GM21529 (cell line): ENCODE measurements around the gene ZNHIT3.
"Not testable (repeated sequence)": the region's sequence is repeated elsewhere in the genome, so short reads cannot be mapped to it uniquely, and the experiment has no call there.

Experiments
- ATAC-seq: cut with Tn5 transposase; IDR thresholded peaks from one replicate; pipeline ENCODE4 v1.9.1; 2021; ENCODE audit not compliant: unreplicated experiment

ZNHIT3 gene

DNA sequence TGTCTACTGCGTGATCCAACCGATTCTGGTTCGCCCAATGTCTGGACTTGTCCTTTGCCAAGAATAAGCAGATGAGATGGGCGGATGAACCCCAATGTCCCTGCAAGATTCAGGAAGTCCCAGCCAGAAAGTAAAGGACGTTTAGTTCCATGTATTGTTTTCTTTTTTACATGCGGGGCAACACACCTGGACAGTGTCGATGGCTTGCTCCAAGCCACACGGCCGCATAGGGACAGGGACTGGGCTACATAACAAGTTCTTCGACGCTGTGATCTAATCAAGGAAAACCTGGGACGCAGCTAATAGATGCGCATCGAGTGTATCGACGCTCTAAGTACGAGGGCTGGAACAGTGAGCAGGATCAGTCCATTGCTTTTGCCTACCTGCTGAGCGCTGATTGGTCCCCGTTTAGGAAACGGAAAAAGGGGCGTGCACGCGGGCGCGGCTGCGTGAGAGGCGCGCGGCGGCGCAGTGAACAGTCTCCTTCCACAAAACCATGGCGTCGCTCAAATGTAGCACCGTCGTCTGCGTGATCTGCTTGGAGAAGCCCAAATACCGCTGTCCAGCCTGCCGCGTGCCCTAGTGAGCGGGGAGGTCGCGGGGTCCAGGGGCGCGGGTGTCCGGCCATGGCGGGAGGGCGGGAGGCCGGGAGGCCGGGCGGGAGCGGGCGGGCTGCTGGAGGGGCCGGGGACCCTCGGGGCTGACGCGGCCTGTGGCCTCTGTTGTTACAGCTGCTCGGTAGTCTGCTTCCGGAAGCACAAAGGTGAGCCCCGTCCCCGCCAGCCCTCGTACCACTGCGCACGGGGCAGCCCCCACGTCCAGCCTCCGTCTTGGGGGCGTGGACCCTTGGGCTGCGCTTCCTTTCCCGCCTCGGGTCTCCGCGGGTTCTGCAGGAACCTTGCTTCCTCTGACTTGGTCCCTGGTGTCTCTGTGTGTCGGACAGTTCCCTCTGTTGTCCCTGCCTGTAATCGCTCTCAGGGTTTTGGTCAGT, at the start of gene ZNHIT3:
TSS of gene ZNHIT3 (plus strand) at position 478 of the 991 bp plus-strand sequence. CDS start at position 497, 19 bp downstream.
- peak; percentile 93 for ATAC-seq

DNA sequence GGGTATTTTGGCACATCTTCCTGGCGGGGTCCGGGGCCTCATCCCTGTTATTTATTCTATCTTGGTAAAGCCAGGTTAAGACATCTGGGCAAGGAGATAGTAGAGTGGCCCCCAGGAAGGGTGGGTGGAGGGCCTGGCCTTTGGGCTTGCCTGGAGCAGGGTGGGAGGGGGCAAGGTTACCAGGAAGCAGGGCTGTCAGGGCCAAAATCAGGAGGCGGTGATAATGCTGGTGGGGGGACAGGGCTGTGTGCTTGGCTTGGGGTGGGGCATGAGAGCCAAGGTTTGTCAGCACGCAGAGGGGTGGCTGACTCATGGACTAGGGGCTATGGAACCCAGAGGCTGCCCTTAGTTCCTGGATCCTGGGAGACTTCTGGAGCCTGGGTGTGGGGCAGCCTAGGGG, 44.7 kb upstream of the ZNHIT3 start:
- ATAC-seq: not testable (repeated sequence)

DNA sequence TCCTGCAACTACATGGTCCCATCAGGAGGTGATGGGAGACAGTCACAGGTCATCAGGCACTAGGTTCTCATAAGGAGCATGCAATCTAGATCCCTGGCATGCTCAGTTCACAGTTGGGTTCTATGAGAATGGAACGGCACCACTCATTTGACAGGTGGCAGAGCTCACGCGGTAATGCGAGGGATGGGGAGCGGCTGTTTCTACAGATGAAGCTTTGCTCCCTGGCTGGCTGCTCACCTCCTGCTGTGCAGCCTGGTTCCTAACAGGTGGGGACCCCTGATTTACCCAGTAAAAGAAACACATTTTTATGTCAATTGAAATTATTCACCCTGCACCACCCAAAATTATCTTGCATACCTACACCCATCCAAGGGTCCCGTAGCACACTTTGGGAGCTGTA, 42.7 kb upstream of the ZNHIT3 start:
- no peak for ATAC-seq

DNA sequence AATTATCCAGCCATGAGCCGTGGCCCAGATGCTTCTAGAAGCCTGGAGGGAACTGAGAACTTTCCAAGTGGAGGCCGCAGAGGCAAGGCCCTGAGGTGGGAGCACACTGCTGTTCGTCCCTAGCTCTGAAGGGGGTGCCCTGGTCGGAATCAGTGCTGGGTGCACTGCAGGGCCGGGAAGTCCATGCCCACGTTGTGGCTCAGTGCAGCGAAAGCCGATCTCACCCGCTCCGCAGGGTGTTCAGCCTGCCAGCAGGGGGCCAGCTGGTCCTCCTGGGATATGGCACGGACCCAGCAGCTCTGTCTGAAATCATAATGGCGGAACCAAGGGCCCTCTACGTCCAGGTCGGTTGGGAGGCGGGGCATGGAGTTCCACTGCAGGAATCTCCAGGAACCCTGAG, 36.5 kb upstream of the ZNHIT3 start:
- ATAC-seq: not testable (repeated sequence)

DNA sequence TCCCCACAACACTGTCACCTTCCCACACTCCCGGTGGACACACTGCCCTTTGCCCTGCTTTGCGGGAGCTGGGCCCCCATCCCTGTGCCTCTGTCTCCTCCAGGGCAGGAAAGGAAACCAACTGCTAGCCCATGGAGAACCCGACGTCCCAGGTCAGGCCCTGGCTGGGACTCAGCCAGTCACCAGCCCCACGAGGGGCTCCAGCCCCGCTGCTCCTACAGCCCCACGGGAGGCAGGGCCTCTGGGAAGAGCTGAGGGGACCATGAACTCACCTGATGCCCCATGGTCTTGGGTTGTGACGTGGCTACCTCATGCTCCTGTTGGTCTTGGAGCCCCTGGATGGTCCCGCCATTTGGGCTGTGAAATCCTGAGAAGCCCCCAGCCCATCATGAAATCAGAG, 33.6 kb upstream of the ZNHIT3 start:
- ATAC-seq: not testable (repeated sequence)

DNA sequence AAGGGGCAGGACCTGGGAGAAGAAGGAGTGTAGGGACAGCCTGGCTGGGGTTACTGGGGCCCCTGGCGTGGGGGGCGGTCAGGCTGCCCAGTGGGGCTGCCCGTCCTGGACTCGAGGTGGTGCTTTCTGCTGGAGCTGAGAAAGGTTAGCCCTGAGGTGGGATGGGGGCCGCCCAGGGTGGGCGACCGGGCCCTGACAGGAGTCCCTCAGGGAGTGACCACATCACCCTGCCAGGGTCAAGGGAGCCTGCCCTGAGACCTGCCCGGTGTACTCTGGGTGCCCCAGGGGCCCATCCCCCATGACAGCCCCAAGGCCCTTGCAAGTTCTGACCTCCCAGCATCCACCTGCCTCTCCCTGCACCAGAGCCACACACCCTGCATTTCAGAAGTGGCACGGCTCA, 28.8 kb upstream of the ZNHIT3 start:
- not testable (repeated sequence) for ATAC-seq

DNA sequence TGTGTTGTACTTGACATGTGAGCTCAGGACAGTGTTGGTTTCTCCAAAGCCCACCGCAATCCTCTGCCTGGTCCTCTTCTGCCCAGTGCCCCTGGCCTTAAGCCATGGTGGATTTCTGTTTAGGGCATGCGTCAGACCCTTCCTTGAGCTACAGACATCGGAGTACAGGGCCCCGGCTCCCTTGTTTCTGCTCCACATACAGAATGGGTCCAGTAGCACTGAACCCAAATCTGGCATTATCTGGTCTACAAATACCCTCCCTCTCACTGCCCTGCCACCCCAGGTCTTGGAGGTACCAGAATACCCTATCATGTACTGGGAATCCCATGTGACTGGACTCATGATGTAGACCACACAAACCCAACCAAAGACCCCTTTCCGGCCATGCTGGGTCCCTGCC, 27.4 kb upstream of the ZNHIT3 start:
- no peak for ATAC-seq

DNA sequence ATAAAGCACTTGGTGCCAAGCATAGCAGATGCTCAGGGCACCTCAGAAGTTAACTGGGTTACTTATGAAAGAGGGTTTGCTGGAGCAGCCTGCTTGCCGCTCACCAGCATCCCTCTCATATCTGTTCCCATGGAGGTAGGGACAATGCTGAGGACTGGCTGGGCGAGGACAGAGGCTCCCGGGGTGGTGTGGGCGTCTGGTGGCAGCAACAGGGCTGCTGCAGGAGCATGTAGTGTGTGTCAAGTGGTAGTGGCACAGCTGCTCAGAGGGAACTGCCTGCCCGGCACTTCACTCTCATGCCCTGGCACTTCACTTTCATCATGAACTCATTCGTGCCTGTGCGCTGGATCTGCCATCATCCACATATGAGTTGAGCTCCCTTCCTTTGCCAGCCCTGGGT, 26.9 kb upstream of the ZNHIT3 start:
- ATAC-seq: no peak

DNA sequence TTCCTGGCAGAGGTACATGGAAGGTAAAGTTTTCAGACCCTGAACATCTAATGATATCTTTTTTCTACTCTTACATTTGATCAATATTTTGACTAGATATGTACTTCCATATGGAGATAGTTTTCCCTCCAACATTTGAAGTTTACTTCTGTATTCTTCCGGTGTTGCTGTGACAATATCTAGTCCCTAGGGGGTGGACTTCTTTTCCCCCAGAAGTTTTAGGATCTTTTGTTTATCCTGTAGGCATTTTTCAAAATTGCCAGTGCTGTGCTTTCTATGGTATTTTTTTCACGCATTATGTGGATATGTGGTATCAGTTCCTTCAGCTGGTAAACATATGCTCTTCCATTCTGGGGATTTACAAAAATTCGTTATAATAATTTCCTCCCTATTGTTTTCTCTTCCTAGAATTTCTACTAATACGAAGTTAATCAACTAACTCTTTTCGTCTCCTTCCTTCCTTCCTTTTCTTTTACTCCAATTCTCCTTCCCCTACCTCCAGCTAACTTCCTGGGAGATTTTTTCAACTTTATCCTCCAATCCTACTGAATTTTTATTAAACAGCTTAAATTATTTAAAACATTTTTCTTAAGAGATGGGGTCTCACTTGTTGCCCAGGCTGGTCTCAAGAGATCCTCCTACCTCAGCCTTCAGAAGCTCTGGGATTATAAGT, 26.1 kb upstream of the ZNHIT3 start:
- ATAC-seq: no peak

DNA sequence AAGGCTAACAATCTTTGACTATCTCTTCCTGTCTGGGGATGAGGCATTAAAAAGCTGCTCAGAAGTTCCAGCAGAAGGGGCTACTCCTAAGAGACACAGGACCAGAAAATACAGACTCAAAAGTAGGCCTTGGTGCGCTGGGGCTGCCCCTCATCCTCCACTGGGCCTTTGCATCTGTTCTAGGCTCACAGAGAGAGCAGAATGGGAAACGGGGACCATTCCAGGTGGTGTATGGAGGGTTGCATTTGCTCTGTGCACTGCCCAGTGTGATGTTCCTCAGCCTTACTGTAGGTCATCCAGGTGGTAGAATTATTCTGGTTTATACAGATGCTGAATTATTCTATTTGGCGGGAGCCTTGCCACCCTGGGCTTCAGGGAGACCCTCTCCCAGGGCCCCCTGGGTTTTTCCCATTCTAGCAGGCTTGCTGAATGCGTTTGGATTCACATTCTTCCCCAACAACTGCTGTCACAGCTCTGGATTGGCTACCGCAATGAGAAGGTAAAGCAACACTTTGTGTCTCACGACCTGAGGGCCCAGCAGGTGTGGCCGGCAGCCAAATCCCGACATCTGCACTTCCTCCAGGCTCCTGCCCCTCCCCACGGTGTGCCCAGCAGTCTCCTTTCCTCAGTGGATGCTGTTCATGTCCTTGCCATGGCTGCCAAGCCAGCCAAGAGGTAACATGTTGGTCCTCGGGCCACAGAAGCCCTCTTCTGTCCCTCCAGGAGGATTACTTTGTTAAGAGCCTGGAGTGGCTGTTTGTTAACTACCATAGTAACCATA, 25.0 kb upstream of the ZNHIT3 start:
- no peak for ATAC-seq

DNA sequence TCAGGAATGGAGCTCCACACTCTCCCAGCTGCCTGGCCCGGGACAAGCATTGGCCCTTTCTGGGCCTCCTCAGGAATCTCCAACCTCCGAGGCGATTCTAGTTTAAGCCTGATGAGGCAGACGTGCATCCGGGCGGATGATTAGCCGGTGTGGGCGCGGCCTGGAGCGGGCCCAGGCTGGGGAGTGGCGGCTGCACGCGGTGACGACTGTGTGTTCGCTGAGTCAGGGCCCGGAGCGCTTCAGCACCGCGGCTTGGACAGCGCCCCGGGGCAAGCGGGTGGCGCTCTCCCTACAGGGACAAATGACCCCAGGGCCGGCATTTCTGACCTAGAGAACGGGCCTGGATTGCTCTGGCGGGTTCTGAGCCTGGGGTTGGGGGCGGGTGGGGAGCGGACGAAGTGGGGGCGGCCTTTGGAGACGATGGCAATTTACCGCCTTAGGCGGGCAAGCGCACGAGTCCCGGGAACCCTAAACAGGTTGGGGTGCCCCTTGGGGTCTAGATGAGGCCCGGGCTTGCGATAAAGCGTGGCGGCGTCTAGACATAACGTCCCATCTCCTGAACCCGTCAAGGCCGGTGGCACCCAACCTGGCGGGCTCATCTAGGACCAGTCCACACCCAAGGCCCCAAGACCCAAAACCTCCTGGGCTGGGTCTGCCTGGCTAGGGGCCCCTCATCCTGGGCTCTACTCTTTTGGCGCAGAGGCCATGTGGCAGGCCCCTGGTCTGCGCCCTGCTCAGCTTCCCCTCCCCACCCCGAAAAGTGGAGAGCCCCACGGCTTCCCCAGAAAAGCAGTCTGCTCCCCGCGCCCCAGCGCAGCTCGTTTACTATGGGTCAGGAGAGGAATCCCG, 22.3 kb upstream of the ZNHIT3 start:
- ATAC-seq: no peak

DNA sequence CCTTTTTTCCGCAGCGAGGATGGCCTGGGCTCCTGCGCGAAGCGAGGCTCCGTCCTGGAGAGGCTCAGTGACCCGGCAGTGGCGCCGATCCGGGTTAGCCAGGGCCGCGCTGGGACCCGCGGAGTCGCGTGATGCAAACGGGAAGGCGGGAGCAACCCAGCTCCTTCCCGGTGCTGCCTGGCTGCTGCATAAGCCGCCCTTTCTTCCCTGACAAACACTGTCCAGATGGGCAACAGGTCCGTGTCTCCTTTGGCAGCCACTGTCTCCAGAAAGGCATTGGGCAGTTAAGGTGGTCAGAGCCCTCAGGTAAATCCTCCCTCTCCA, 21.8 kb upstream of the ZNHIT3 start:
- no peak for ATAC-seq

DNA sequence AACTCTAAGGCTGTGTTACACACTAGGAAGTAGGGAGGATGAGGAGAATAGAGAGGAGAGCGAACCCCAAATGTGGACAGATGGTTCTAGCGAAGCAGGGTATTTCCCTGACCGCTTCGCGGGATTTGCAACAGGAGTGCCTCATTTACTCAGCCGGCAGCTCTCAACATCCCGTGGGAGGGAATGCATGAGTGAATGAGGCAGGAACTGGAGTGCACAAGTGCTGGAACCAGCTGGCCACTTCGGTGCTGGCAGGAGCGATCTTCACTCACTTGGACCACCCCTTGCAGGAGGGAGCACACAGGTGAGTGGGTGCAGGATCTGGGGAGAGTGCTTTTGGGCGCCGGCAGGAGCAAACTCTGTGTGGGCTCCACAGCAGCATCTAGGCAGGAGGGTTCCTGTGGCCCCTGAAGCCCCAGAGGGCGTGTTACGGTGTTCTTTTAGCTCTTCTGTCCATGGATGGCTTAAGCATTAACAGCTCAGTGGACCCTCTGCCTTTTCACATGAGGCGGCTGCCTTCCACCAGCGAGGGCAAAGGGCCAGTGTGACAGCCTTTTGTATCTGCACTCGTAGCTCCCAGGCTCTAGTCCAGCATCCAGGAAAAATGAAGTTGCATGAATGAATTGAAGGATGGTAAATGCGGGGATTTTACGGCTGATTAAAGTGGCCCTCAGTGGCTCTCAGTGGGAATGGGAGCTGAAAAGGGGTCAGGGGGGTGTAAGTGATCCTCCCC, 17.4 kb upstream of the ZNHIT3 start:
- no peak for ATAC-seq

DNA sequence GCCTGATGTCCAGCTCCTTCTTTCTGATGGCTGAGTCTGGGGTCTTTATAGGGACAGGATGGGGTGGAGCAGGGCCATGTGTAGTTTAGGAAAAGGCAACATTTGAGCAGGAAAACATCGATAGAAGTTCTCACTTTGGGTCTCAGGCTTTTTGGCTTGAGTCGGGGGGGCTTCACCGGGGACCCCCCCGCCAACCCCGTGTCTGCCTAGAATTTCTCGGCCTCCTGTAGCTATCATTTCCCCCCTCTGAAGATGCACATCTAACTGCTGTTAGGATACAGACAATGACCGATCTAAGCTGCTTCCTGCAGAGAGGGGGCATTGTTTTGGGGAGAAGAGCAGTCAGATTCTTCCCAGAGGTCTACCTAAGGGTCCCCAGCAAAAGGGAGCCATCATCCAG, 16.7 kb upstream of the ZNHIT3 start:
- ATAC-seq: no peak

DNA sequence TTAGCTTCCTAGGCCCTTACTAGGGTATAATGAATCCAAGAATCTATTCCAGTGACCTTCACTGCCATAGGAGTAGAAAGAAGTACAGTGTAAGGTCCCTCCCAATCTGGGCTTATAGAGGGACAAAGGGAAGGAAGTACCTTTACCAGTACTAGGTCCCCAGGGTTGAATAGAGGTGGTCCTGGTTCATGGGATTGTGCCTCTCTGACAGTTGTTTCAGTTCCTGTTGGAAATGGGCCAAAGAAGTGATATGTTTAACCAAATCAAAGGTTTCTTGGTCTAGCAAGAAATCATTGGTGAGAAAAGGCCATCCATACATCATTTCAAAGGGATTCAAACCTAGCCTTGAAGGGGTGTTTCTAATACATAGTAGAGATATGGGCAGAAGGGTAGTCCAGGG, 16.0 kb upstream of the ZNHIT3 start:
- no peak for ATAC-seq

DNA sequence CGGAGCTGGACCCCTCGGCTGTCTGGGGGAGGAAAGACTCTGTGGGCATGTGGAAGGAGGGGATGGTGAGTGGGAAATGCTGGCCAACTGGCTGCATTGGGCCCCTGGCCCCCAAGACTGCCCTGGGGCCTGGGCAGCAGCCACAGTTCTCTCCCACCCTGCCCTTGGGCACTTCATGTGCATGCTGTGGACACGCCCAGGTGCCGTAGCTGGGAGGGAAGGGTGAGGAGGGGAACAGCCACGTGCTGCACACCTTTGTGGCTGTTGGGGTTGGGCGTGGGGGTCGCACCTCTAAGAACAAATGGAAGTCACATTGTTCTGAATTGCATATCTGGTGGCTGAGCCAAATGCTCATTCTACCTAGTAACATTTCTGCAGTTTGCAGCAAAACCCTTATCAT, 11.9 kb upstream of the ZNHIT3 start:
- no peak for ATAC-seq

DNA sequence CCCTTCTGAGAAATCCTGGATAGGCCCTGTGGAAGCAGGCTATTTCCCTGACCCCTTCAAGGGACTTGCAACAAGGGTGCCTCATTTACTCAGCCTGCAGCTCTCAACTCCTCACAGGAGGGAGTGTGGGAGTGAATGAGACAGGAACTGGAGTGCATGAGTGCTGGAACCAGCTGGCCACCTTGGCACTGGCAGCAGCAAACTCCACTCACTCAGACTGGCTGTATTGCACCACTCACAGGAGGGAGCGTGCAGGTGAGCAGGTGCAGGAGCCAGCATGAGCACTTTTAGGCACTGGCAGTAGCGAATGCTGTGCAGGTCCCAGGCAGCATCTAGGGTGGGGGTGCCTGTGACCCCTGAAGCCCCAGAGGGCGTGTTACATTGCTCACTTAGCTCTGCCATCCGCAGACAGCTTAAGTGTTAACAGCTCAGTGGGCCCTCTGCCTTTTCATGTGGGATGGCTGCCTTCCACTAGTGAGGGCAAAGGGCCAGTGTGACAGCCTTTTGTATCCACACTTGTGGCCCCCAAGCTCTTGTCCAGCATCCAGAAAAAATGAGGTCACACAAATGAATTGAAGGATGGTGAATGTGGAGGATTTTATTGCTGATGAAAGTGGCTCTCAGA, 11.0 kb upstream of the ZNHIT3 start:
- no peak for ATAC-seq

DNA sequence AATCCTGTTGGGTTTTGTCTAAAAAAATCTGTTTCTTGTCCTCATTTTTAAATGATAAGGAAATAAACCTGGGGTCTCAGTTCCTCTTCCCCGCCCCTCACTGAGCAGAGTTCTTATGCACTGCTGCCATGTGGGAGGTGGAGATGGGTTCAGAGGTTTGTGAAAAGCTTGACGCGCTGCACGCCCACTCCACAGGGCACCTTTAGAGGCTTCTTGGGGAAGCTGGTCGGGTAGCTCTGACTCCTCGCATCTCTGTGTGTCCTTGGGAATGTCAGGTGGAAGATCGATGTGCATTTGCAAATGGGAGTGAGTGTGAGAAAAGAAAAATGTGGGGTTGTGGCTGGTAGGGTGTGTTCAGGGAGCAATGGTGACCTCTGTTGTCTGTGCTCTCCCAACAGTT, 4.7 kb upstream of the ZNHIT3 start:
- ATAC-seq: no peak
